Stomach smooth muscle (tissue), 2 donors: ENCODE data around the gene MAK.
"Not testable (repeated sequence)": the region's sequence is repeated elsewhere in the genome, so short reads cannot be mapped to it uniquely, and the experiment has no call there.

ENCODE experiments used
- H3K27ac ChIP-seq: one replicate; pipeline ENCODE4 v1.7.0; 2013; ENCODE audit warnings: mild to moderate bottlenecking, low read length, inconsistent platforms
- H3K27me3 ChIP-seq, 2 donors: one replicate each; pipeline ENCODE4 v1.7.0; 2013; ENCODE audit warnings: low read length in 2 of 2; ENCODE audit not compliant: insufficient read depth in 2 of 2, control insufficient read depth in 1 of 2
- H3K36me3 ChIP-seq, 2 donors: one replicate each; pipeline ENCODE4 v1.7.0; 2013; ENCODE audit warnings: low read length in 2 of 2; ENCODE audit not compliant: control insufficient read depth in 2 of 2, insufficient read depth in 2 of 2
- H3K4me1 ChIP-seq: one replicate; pipeline ENCODE4 v1.7.0; 2013; ENCODE audit warnings: low read length; ENCODE audit not compliant: control insufficient read depth, insufficient read depth
- H3K4me3 ChIP-seq, 2 donors: one replicate each; pipeline ENCODE4 v1.7.0; 2013; ENCODE audit warnings: low read length in 2 of 2
- H3K9ac ChIP-seq, 2 donors: one replicate each; pipeline ENCODE4 v1.7.0; 2013; ENCODE audit warnings: low read length in 2 of 2, mild to moderate bottlenecking in 1 of 2
- H3K9me3 ChIP-seq, 2 donors: one replicate each; pipeline ENCODE4 v1.7.0; 2013; ENCODE audit warnings: low read length in 2 of 2; ENCODE audit not compliant: control insufficient read depth in 2 of 2
- donor health status: healthy.
- donor health status: Pancreatic carcinoma.

The MAK gene

DNA sequence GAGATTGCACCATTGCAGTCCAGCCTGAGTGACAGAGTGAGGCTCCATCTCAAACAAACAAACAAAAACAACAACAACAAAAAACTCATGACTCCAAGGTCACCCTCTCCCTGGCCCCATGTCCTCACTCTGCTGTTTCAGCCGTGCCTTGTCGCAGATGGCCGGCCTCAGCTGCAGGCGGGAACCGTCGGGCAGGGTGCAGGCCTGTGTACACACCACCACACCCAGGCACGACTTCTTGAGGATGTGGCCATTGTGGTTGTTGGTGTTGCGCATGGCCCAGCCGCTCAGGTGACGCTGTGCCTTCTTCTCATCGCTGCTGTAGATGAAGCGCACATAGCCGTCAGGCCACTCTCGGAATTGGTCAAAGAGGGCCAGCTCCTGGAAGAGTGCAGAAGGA is 38.7 kb upstream of the MAK start:
- H3K4me3 ChIP-seq: no peak overlapping the region
- H3K36me3 ChIP-seq: no peaks in the 10 kb centered on the region
- peaks cover under 1% of the 10 kb centered on the region for H3K4me1 ChIP-seq
- H3K9ac ChIP-seq: no peak overlapping the region
- no peak overlapping the region for H3K27ac ChIP-seq
- no peaks in the 10 kb centered on the region for H3K9me3 ChIP-seq
- H3K27me3 ChIP-seq: peaks cover 12 to 17% of the 10 kb centered on the region in 2 donors

- Histone ChIP-seq H3K9ac (no peak overlapping the region), H3K36me3 (no peaks in the 10 kb centered on the region), H3K27me3 (peaks cover 0 to 4% of the 10 kb centered on the region in 2 donors), H3K4me3 (no peak overlapping the region), H3K4me1 (no peaks in the 10 kb centered on the region), H3K9me3 (no peaks in the 10 kb centered on the region), H3K27ac (no peak overlapping the region)
Observed at GRCh38 chr6:10875026-10875425, 36.7 kb upstream of the MAK start.

- Histone ChIP-seq H3K4me1 (no peaks in the 10 kb centered on the region), H3K4me3 (no peak overlapping the region), H3K9ac (no peak overlapping the region), H3K27ac (no peak overlapping the region), H3K9me3 (peaks cover 0 to 2% of the 10 kb centered on the region in 2 donors), H3K27me3 (no peaks in the 10 kb centered on the region), H3K36me3 (no peaks in the 10 kb centered on the region)
Observed at GRCh38 chr6:10874207-10874606, 35.9 kb upstream of the MAK start.

DNA sequence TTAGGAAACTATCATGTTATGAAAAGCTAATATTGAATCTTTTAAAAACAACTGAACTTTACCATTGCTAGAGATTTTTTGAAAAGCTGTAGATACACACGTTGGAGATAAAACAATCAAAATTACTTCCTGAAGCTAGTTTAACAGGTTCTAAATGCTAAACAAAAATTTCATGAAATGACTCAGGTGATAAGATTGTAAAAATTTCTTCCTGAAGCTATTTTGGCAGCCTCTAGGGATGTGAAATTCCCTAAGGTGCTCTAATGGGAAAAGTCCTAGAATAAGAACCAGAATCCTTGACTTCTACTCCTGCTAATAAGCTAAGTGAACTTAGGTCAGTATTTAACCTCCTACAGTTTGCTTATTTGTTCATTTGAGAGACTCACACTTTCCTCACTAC is 35.0 kb upstream of the MAK start:
- no peak overlapping the region for H3K27ac ChIP-seq
- H3K9ac ChIP-seq: no peak overlapping the region
- no peaks in the 10 kb centered on the region for H3K36me3 ChIP-seq
- H3K27me3 ChIP-seq: no peaks in the 10 kb centered on the region
- no peak overlapping the region for H3K4me3 ChIP-seq
- peaks cover 0 to 2% of the 10 kb centered on the region in 2 donors for H3K9me3 ChIP-seq
- no peaks in the 10 kb centered on the region for H3K4me1 ChIP-seq

- peaks cover 2 to 3% of the 10 kb centered on the region in 2 donors for H3K9me3 ChIP-seq
- no peaks in the 10 kb centered on the region for H3K27me3 ChIP-seq
- no peak overlapping the region for H3K9ac ChIP-seq
- no peak overlapping the region for H3K27ac ChIP-seq
- H3K4me1 ChIP-seq: no peaks in the 10 kb centered on the region
- no peak overlapping the region for H3K4me3 ChIP-seq
- H3K36me3 ChIP-seq: no peaks in the 10 kb centered on the region
Observed at GRCh38 chr6:10867952-10868351, 29.6 kb upstream of the MAK start.

DNA sequence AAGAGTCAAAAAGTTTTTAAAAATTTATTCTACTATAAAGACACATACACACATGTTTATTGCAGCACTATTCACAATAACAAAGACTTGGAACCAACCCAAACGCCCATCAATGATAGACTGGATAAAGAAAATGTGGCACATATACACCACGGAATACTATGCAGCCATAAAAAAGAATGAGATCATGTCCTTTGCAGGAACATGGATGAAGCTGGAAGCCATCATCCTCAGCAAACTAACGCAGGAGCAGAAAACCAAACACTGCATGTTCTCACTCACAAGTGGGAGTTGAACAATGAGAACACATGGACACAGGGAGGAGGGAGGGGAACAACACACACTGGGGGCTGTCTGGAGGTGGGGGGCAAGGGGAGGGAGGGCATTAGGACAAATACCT is 28.4 kb upstream of the MAK start:
- not testable (repeated sequence) for H3K27ac ChIP-seq, H3K4me3 ChIP-seq, H3K27me3 ChIP-seq, H3K4me1 ChIP-seq, H3K9me3 ChIP-seq, H3K9ac ChIP-seq, H3K36me3 ChIP-seq

DNA sequence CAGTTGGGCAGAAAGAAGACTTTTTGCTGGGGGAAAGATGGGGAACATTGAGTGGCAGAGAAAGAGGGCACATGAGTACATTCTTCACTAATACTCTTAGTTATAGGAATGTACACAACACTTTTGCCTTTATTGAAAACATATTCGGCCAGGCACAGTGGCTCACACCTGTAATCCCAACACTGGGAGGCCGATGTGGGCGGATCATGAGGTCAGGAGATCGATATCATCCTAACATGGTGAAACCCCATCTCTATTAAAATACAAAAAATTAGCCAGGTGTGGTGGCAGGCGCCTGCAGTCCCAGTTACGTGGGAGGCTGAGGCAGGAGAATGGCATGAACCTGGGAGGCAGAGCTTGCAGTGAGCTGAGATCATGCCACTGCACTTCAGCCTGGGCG is 24.7 kb upstream of the MAK start:
- not testable (repeated sequence) for H3K9me3 ChIP-seq, H3K27ac ChIP-seq, H3K27me3 ChIP-seq, H3K4me1 ChIP-seq, H3K4me3 ChIP-seq, H3K9ac ChIP-seq, H3K36me3 ChIP-seq

DNA sequence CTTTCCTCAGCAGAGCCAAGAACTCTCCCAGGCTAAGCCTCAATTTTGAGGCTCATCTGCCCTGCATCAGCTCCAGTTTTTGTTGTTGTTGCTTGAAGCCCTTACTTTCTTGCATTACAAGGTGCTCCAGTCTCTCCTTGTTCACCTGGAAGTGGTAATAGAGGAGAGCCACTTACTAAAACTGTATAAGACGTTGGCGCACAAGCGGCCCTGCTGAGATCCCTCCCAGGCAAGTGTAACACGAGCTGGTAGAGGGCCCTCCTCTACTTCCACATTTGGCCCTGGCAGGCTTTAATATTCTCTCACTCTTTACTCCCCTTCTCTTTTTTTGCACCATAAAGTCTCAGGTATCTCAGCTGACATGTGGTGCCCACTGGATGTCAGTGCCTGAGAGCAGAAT is 24.0 kb upstream of the MAK start:
- Histone ChIP-seq H3K36me3 (no peaks in the 10 kb centered on the region), H3K9ac (no peak overlapping the region), H3K4me3 (no peak overlapping the region), H3K9me3 (no peaks in the 10 kb centered on the region), H3K4me1 (no peaks in the 10 kb centered on the region), H3K27me3 (no peaks in the 10 kb centered on the region), H3K27ac (no peak overlapping the region)

- no peaks in the 10 kb centered on the region for H3K36me3 ChIP-seq
- no peaks in the 10 kb centered on the region for H3K4me1 ChIP-seq
- H3K9me3 ChIP-seq: no peaks in the 10 kb centered on the region
- no peak overlapping the region for H3K4me3 ChIP-seq
- H3K27ac ChIP-seq: no peak overlapping the region
- H3K9ac ChIP-seq: no peak overlapping the region
- no peaks in the 10 kb centered on the region for H3K27me3 ChIP-seq
Observed at GRCh38 chr6:10861086-10861485, 22.7 kb upstream of the MAK start.

- no peaks in the 10 kb centered on the region for H3K36me3 ChIP-seq
- H3K4me1 ChIP-seq: no peaks in the 10 kb centered on the region
- H3K4me3 ChIP-seq: no peak overlapping the region
- no peaks in the 10 kb centered on the region for H3K9me3 ChIP-seq
- no peaks in the 10 kb centered on the region for H3K27me3 ChIP-seq
- H3K27ac ChIP-seq: no peak overlapping the region
- no peak overlapping the region for H3K9ac ChIP-seq
Observed at GRCh38 chr6:10857259-10857658, 18.9 kb upstream of the MAK start.

DNA sequence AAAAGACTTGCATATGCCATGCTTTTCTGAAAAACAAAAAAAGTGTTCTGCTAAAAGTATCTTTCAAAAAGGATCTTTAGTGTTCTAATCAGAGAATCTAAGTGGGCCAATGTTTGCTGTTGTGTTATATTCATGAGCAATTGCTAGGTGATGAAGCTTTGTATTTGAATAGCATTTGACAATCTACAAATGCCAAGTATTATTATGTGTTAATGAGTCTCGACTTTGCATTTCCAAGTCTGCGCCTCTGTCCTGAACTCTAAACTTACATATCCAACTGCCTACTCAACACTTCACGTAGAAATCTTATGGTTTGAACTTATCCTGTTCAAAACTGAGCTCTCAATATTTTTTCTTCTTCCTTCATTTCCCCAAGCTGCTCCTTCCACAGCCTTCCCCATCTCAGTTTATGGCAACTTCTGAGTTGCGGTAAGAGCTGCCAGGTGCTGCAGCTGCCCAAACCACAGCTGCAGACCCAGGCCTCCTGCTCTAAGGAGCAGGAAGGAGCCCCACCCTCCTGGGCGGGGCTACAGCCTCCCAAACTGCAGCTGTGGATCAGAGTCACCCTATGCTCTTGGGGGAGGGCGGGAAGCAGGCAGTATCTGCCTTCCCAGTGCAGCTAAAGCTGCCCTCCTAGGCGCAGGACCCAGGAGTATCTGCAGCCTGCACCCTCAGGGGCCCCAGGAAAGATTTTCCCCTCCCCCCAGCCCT is 16.7 kb upstream of the MAK start:
- Histone ChIP-seq H3K4me1 (no peaks in the 10 kb centered on the region), H3K27ac (no peak overlapping the region), H3K27me3 (no peaks in the 10 kb centered on the region), H3K9me3 (no peaks in the 10 kb centered on the region), H3K4me3 (no peak overlapping the region), H3K36me3 (no peaks in the 10 kb centered on the region), H3K9ac (no peak overlapping the region)
